Kidney (tissue), 14 donors: Measurements from ENCODE around the gene C1orf74. TPM values are rescaled to one million over a fixed set of nuclear protein-coding genes. Genes with fewer than 3 reads are reported as not detected.
A peak's percentile ranks its signal among the peaks of the same experiment; 100 is the strongest.

Experiments used
- DNase-seq, 5 donors: peaks; one replicate each; pipeline ENCODE4 v3.0.0-alpha.2; 2013 to 2020
- FAIRE-seq: peaks from 2 replicates; lab custom pipeline; 2012; peaks lifted over from hg19 to GRCh38; lab: Jason Lieb, UNC
- H3K27ac ChIP-seq, 2 donors: one replicate each; pipeline ENCODE4 v1.7.0; 2013; ENCODE audit warnings: low read depth in 2 of 2, low read length in 2 of 2, inconsistent platforms in 1 of 2
- H3K27me3 ChIP-seq: one replicate; pipeline ENCODE4 v1.7.1; 2013; ENCODE audit warnings: low read length, inconsistent platforms; ENCODE audit not compliant: control insufficient read depth, insufficient read depth
- H3K36me3 ChIP-seq, 3 donors: one replicate each; pipeline versions ENCODE4 v1.7.0 to v1.7.1; 2013; ENCODE audit warnings: low read length in 3 of 3, control low read depth in 1 of 3, inconsistent platforms in 1 of 3; ENCODE audit not compliant: insufficient read depth in 3 of 3, control insufficient read depth in 2 of 3
- H3K4me1 ChIP-seq, 3 donors: one replicate each; pipeline versions ENCODE4 v1.7.0 to v1.7.1; 2013; ENCODE audit warnings: low read length in 3 of 3, inconsistent platforms in 1 of 3, low read depth in 1 of 3; ENCODE audit not compliant: control insufficient read depth in 2 of 3, insufficient read depth in 2 of 3
- H3K4me3 ChIP-seq, 3 donors: one replicate each; pipeline versions ENCODE4 v1.7.0 to v1.8.1; 2013; ENCODE audit warnings: low read length in 3 of 3, control low read depth in 1 of 3, inconsistent platforms in 1 of 3
- H3K9ac ChIP-seq, 3 donors: one replicate each; pipeline versions ENCODE4 v1.7.0 to v1.7.1; 2013; ENCODE audit warnings: low read length in 3 of 3, control low read depth in 1 of 3, inconsistent platforms in 1 of 3
- H3K9me3 ChIP-seq, 3 donors: one replicate each; pipeline versions ENCODE4 v1.7.0 to v1.7.1; 2013; ENCODE audit warnings: low read length in 3 of 3, control low read depth in 1 of 3, inconsistent platforms in 1 of 3; ENCODE audit not compliant: control insufficient read depth in 2 of 3, insufficient read depth in 1 of 3
- intact Hi-C: fragments of 100-400 bp; cut with DNase I; formaldehyde crosslinking; loops from one replicate; pipeline ENCODE4 v1.11.1; 2022
- polyA plus RNA-seq: library from polyadenylated mRNA; stranded (reverse); fragments of 350-450 nt; fragmentation: Illumina TruSeq; extraction: RNeasy Lipid Tissue Mini Kit (QIAGEN cat#74804); gene quantifications from one replicate; pipeline ENCODE4 v1.2.3, GENCODE V29; 2014; ENCODE audit warnings: low read depth, low replicate concordance; ENCODE audit not compliant: insufficient read depth
- total RNA-seq: library from RNA; stranded (reverse); fragmentation: NEBNext Ultra II Directional; extraction: Animal tissue kit (Norgen Biotek cat#: 25700); gene quantifications from one replicate; pipeline ENCODE4 v1.2.1, GENCODE V29; 2021
- TF ChIP-seq, protein P1 (sequence below): IDR thresholded peaks from 3 replicates; pipeline ENCODE4 v1.5.1; 2012; ENCODE audit warnings: mild to moderate bottlenecking, moderate library complexity, borderline replicate concordance; ENCODE audit not compliant: insufficient read depth; ENCODE audit errors: extremely low read depth
- donor health status: control.
- donor health status: control.
- donor health status: control.
- donor health status: control.
- donor health status: control.
- donor health status: DM: yes; HTN: yes; CAD: no.
- donor health status: Normal renal cell carcinoma (clear cell type).

The C1orf74 gene
- total and polyA plus RNA-seq, 2 donors from 2014 or later, result 2.5 TPM

DNA sequence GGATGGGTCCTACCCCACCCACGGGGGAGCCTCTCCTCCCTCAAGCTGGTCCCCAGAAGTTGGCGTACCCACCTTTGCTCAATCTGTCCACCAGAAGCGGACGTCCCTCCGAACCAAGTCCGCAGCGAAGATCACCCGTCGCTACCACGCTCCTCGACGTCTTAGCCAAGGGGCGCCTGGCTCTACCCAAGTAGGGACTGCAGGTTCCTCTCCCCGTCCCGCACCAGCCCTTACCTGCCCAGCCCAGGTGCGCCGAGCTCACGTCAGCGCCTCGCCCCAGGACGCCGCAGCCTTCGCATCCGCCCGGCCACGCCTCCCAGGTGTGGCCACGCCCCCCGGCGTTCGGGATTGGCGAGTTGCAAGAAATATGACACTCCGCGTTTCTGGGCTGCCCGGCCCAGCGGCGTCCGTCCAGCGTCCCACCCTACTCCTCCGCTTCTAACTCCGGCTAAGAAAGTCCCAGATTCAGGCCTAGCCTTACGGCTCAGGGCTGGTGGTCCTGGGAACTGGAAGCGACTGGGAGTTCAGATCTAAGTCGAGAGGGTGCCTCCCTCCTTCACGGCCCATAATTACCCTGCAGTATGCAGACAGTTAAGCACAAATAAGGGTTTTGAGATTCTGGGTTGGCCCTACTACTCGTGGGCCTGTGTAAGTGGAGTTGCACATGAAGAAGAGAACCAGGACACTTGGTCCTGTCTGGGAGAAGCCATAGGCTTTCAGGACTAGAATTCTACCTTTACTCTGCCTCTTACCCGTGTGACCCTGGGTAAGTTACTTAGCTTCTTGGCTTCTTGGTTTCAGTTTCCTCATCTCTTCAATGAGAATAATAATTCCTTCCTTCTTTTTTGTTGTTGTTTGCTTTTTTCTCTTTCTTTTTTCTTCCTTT is 21.8 kb upstream of the C1orf74 start, which contains the start of gene IRF6:
Gene IRF6 (minus strand): TSS at position 268 of the 886 bp plus-strand sequence. CDS start 4,729 bp downstream, outside the sequence.
- Histone ChIP-seq H3K9me3 (no peaks in the 10 kb centered on the region), H3K27ac (peak within 1 kb of the TSS; percentile 85 to 90), H3K4me3 (peak within 1 kb of the TSS; percentile 74 to 94 (median 84)), H3K27me3 (no peaks in the 10 kb centered on the region), H3K36me3 (no peaks in the 10 kb centered on the region), H3K9ac (peak within 1 kb of the TSS; percentile 64 to 93 (median 90)), H3K4me1 (peaks cover 0 to 8% (median 3%) of the 10 kb centered on the region in 3 donors)
- intact Hi-C loops, result no loop called here
- TF ChIP-seq, protein P1, sequence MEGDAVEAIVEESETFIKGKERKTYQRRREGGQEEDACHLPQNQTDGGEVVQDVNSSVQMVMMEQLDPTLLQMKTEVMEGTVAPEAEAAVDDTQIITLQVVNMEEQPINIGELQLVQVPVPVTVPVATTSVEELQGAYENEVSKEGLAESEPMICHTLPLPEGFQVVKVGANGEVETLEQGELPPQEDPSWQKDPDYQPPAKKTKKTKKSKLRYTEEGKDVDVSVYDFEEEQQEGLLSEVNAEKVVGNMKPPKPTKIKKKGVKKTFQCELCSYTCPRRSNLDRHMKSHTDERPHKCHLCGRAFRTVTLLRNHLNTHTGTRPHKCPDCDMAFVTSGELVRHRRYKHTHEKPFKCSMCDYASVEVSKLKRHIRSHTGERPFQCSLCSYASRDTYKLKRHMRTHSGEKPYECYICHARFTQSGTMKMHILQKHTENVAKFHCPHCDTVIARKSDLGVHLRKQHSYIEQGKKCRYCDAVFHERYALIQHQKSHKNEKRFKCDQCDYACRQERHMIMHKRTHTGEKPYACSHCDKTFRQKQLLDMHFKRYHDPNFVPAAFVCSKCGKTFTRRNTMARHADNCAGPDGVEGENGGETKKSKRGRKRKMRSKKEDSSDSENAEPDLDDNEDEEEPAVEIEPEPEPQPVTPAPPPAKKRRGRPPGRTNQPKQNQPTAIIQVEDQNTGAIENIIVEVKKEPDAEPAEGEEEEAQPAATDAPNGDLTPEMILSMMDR, result no peak
- peak; percentile 50 for FAIRE-seq
- DNase-seq, result peak; percentile 94 to 97 (median 95)

DNA sequence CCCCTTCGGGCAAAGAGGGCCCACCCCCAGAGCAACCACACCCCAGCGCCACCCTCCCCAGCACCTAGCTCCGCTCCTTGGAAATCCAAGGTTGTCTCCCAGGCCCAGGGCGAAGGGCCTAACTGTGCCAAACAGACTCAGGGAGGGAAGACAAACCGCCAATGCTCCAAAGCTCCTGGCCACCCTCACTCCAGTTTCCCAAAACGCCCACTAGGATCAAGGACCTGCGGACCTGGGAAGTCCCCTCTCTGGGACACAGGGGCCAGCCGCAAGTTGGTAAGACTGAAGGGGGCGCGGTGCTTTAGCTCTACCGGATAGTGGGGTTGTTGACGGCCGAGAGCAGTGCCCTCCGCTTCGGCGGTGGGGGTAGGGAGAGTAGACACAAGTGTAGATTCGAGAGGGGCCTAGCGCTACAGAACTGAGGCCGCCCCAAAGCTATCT is 21.0 kb upstream of the C1orf74 start:
- no peaks in the 10 kb centered on the region for H3K9me3 ChIP-seq
- H3K4me3 ChIP-seq, result peak overlapping the region; percentile 74 to 94 (median 84)
- H3K27ac ChIP-seq, result peak overlapping the region; percentile 85 to 86
- TF ChIP-seq, protein P1, result no peak
- H3K27me3 ChIP-seq, result no peaks in the 10 kb centered on the region
- intact Hi-C loops, result no loop called here
- H3K36me3 ChIP-seq, result no peaks in the 10 kb centered on the region
- FAIRE-seq (no peak), DNase-seq (peak in 4 of 5 donors; percentile 19 to 75 (median 44))
- H3K4me1 ChIP-seq, result peaks cover 0 to 8% (median 3%) of the 10 kb centered on the region in 3 donors
- H3K9ac ChIP-seq, result peak overlapping the region in 2 of 3 donors; percentile 90 to 93

DNA sequence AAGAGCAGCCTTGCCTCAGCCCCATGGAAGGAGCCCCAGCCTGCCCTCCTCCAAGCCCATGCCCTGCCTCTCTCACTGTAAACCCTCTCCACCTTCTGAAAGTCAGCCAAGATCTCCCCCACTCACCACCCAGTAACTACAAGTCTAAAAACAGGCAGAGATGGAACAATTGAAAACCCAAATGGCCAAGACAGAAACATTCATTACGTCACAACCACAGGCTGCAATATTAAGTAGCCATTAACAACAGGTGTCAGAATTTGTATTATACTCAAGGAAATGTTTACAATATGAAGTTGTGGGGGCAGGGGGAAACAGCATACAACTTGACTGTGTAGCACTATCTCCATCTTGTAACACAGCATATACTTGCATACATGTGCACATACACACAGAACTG is 19.2 kb upstream of the C1orf74 start:
- peak overlapping the region in 2 of 3 donors; percentile 12 to 24 for H3K4me3 ChIP-seq
- TF ChIP-seq, protein P1, result no peak
- no peaks in the 10 kb centered on the region for H3K27me3 ChIP-seq
- no peak for DNase-seq
- H3K9ac ChIP-seq, result no peak overlapping the region
- no peak for FAIRE-seq
- H3K4me1 ChIP-seq, result peaks cover 0 to 8% (median 3%) of the 10 kb centered on the region in 3 donors
- peaks cover 0 to 5% (median 0%) of the 10 kb centered on the region in 3 donors for H3K36me3 ChIP-seq
- H3K27ac ChIP-seq, result no peak overlapping the region
- no peaks in the 10 kb centered on the region for H3K9me3 ChIP-seq
- intact Hi-C loops, result no loop called here
